G401.6 (cell line): ENCODE measurements around the gene TXNL4A.
"Not testable (repeated sequence)": the region's sequence is repeated elsewhere in the genome, so short reads cannot be mapped to it uniquely, and the experiment has no call there.

Experiments used
- FAIRE-seq: peaks from 2 replicates; lab custom pipeline; 2012; peaks lifted over from hg19 to GRCh38; lab: Jason Lieb, UNC

TXNL4A gene

GRCh38 chr18:79988451-79989194 is at the start of gene TXNL4A:
TXNL4A (minus strand) TSS chr18:79988563; CDS start chr18:79988392, 171 bp downstream.
- no peak for FAIRE-seq

- no peak for FAIRE-seq
Measured at GRCh38 chr18:80037300-80037699, 48.9 kb upstream of the TXNL4A start.

- no peak for FAIRE-seq
Measured at GRCh38 chr18:80035997-80036396, 47.6 kb upstream of the TXNL4A start.

GRCh38 chr18:80034852-80035406 is 46.6 kb upstream of the TXNL4A start:
- peak; percentile 6 for FAIRE-seq

- no peak for FAIRE-seq
Measured at GRCh38 chr18:80034068-80034851, 45.9 kb upstream of the TXNL4A start, which contains the start of gene RBFA. RBFA (plus strand) TSS chr18:80034434; CDS start chr18:80034496, 62 bp downstream.

- FAIRE-seq = no peak
Measured at GRCh38 chr18:80033181-80034067, 45.1 kb upstream of the TXNL4A start.

GRCh38 chr18:80029690-80030089 is 41.3 kb upstream of the TXNL4A start:
- no peak for FAIRE-seq

- not testable (repeated sequence) for FAIRE-seq
Measured at GRCh38 chr18:80027719-80028118, 39.4 kb upstream of the TXNL4A start.

GRCh38 chr18:80026363-80026762 is 38.0 kb upstream of the TXNL4A start:
- no peak for FAIRE-seq

- no peak for FAIRE-seq
Measured at GRCh38 chr18:80023173-80023572, 34.8 kb upstream of the TXNL4A start.

GRCh38 chr18:80022613-80023012 is 34.2 kb upstream of the TXNL4A start:
- no peak for FAIRE-seq

- no peak for FAIRE-seq
Measured at GRCh38 chr18:80012714-80013113, 24.4 kb upstream of the TXNL4A start.

GRCh38 chr18:80011496-80012137 is 23.3 kb upstream of the TXNL4A start:
- not testable (repeated sequence) for FAIRE-seq

- no peak for FAIRE-seq
Measured at GRCh38 chr18:80010551-80010906, 22.2 kb upstream of the TXNL4A start.

- FAIRE-seq = no peak
Measured at GRCh38 chr18:80009661-80010550, 21.5 kb upstream of the TXNL4A start.

GRCh38 chr18:80006724-80007123 is 18.4 kb upstream of the TXNL4A start:
- FAIRE-seq = no peak

- no peak for FAIRE-seq
Measured at GRCh38 chr18:80004600-80005342, 16.4 kb upstream of the TXNL4A start.

- FAIRE-seq = no peak
Measured at GRCh38 chr18:80002468-80002867, 14.1 kb upstream of the TXNL4A start.

- FAIRE-seq = no peak
Measured at GRCh38 chr18:80000877-80001276, 12.5 kb upstream of the TXNL4A start.

GRCh38 chr18:79999701-80000100 is 11.3 kb upstream of the TXNL4A start:
- not testable (repeated sequence) for FAIRE-seq
